Stimulated activated CD4-positive, alpha-beta T cell treated with anti-CD3 and anti-CD28 coated beads, Interleukin-1b, Interleukin-23, amount 100 ng/mL, for 48 hours (primary cell): Measurements from ENCODE around the gene ASAP2.
"Not testable (repeated sequence)": the region's sequence is repeated elsewhere in the genome, so short reads cannot be mapped to it uniquely, and the experiment has no call there.

Experiments used
- DNase-seq: peaks from one replicate; pipeline ENCODE4 v3.0.0-alpha.2; 2020

ASAP2 gene

GRCh38 chr2:9212661-9213411, 6.2 kb downstream of the ASAP2 start:
- no peak for DNase-seq

GRCh38 chr2:9213477-9214051, 7.0 kb downstream of the ASAP2 start:
- no peak for DNase-seq

- no peak for DNase-seq
Measured at GRCh38 chr2:9214873-9215272, 8.3 kb downstream of the ASAP2 start.

- DNase-seq: no peak
Measured at GRCh38 chr2:9215680-9216079, 9.1 kb downstream of the ASAP2 start.

- DNase-seq: not testable (repeated sequence)
Measured at GRCh38 chr2:9216143-9216542, 9.5 kb downstream of the ASAP2 start.

- DNase-seq: no peak
Measured at GRCh38 chr2:9217838-9218770, 11.5 kb downstream of the ASAP2 start.

- no peak for DNase-seq
Measured at GRCh38 chr2:9219027-9219445, 12.4 kb downstream of the ASAP2 start.

GRCh38 chr2:9220201-9220600, 13.6 kb downstream of the ASAP2 start:
- DNase-seq: no peak

GRCh38 chr2:9221223-9221622, 14.6 kb downstream of the ASAP2 start:
- no peak for DNase-seq

GRCh38 chr2:9222239-9222892, 15.8 kb downstream of the ASAP2 start:
- DNase-seq: no peak

- no peak for DNase-seq
Measured at GRCh38 chr2:9222893-9223287, 16.3 kb downstream of the ASAP2 start.

GRCh38 chr2:9225806-9226205, 19.2 kb downstream of the ASAP2 start:
- DNase-seq: no peak

GRCh38 chr2:9226458-9227380, 20.1 kb downstream of the ASAP2 start:
- DNase-seq: no peak

GRCh38 chr2:9228088-9228751, 21.6 kb downstream of the ASAP2 start:
- DNase-seq: no peak

- no peak for DNase-seq
Measured at GRCh38 chr2:9228781-9229469, 22.3 kb downstream of the ASAP2 start.

GRCh38 chr2:9229470-9229820, 22.8 kb downstream of the ASAP2 start:
- no peak for DNase-seq

GRCh38 chr2:9230051-9230802, 23.6 kb downstream of the ASAP2 start:
- DNase-seq: no peak

GRCh38 chr2:9230881-9231280, 24.3 kb downstream of the ASAP2 start:
- DNase-seq: no peak

GRCh38 chr2:9231291-9232165, 24.9 kb downstream of the ASAP2 start:
- DNase-seq: no peak
